OCI-LY7 (cell line): Measurements from ENCODE around the gene CTNNAL1.

Source experiments
- EZH2phosphoT487 ChIP-seq: fragments of 200-600 bp; sonication (generic); IDR thresholded peaks from 2 replicates; pipeline ENCODE4 v1.6.1; 2018; ENCODE audit warnings: low read depth, borderline replicate concordance, mild to moderate bottlenecking, mixed run types, antibody characterized with exemption, low read length, moderate library complexity, mixed read lengths
- TF ChIP-seq, protein P1 (sequence below): fragments of 200-600 bp; sonication (generic); conservative IDR thresholded peaks from 2 replicates; pipeline ENCODE4 v1.5.1; 2014; ENCODE audit warnings: mild to moderate bottlenecking, antibody characterized with exemption, low read length, moderate library complexity, mixed read lengths

- TF ChIP-seq, protein P1, sequence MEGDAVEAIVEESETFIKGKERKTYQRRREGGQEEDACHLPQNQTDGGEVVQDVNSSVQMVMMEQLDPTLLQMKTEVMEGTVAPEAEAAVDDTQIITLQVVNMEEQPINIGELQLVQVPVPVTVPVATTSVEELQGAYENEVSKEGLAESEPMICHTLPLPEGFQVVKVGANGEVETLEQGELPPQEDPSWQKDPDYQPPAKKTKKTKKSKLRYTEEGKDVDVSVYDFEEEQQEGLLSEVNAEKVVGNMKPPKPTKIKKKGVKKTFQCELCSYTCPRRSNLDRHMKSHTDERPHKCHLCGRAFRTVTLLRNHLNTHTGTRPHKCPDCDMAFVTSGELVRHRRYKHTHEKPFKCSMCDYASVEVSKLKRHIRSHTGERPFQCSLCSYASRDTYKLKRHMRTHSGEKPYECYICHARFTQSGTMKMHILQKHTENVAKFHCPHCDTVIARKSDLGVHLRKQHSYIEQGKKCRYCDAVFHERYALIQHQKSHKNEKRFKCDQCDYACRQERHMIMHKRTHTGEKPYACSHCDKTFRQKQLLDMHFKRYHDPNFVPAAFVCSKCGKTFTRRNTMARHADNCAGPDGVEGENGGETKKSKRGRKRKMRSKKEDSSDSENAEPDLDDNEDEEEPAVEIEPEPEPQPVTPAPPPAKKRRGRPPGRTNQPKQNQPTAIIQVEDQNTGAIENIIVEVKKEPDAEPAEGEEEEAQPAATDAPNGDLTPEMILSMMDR: no peak
- TF ChIP-seq EZH2phosphoT487: no peak
Measured at GRCh38 chr9:109040571-109040970, 27.3 kb upstream of the CTNNAL1 start.
